HG03045 (cell line): Measurements from ENCODE around the gene ZBTB8B.
"Not testable (repeated sequence)": the region's sequence is repeated elsewhere in the genome, so short reads cannot be mapped to it uniquely, and the experiment has no call there.

ENCODE experiments used
- ATAC-seq: cut with Tn5 transposase; IDR thresholded peaks from one replicate; pipeline ENCODE4 v1.9.1; 2021; ENCODE audit warnings: mild to moderate bottlenecking, moderate library complexity; ENCODE audit not compliant: unreplicated experiment

The ZBTB8B gene

DNA sequence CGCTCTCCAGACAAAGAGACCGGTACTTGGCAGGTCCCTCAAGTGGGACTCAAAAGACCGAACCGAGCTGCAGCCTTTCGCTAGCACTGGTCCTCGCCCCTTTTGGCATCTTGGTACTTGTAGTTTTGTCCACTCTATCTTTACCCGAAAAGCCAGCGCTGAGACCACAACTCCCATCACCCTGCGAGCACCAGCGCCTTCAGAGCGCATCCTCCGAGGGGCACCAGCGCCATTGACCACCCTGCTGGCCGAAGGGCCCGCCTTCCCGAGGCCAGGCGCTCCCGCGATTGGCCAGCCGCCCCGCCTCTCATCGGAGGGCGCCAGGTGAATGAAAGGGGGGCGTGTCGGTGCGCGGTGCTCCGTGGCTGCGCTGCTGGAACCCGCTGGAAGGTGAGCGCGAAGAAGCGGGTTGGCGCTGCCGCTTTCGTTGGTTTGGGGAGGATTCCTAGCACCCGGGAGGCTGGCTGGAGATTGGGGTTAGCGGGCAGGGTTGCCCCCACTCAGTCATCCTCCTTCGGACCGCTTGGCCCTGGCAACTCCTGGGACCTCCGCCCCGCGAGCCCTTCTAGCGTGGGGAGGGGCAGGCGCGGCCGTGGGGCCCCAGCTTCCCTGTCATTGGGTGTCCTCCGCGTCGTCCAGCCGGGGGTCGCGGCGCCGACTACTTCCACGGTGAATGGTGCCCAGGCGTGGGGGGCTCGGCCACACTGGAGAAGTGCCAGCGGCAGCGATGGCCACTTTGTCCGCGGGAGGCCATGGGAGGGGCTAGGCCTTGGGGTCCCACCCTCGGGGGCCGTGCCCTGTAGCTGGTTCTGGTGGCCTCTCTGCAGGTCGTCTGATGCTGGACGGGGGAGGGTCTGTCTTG lies at the start of gene ZBTB8B:
Gene ZBTB8B (plus strand): TSS at position 357 of the 862 bp plus-strand sequence. CDS start 5,553 bp downstream, outside the sequence.
- ATAC-seq: no peak

DNA sequence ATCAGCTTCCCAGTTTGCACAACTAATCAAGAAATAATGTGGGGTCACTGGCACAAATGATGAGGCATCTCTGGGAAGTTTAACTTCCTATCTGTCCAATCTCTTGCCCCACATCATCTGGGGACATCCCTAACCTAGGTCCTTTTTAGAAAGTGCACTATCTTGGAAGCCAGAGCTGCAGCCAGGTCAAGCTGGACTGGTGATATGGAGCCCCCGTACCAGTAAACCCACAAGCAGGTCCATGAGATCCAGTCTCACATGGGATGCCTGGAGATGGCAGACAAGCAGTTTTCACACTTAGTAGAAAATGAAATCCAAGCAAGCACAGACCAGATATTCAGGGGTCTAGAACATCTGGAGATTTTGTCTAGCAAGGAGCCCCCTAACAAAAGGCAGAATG lies 43.1 kb upstream of the ZBTB8B start:
- no peak for ATAC-seq

DNA sequence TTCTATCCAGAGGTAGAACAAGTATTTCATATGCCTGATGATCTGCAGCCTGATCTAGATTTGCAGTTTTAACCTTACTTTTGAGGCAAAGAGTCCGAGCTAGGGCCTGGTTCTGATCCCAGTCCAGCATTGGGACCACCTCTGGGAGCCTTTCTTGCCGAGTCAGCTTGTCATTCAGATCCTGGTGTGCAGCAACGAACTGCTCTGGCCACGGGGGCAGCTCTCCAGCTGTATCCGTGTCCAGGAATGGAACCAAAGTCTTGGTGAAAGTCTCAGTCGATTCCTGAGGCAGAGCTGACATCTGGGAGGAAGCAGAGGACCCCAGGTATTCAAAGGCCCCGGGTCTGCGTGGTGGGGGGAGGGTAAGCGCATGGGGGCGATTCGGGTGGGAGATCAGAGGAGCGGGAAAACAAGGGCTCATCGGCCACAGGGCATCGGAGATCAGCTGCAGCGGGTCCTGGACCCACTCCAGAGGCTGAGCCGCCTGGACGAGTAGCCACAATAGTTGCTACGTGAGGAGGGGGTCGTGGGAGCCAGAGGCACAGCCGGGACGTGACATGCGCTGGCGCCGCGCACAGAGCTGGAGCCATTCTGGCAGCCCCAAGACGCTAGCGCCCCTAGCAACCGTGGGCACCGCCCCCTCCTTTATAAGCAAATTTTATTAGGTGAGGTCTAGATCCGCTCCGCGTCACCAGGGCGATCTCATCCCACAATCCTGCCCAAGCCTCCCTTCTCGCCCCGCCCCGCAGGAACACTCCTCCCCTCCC lies 38.2 kb upstream of the ZBTB8B start:
- no peak for ATAC-seq

GRCh38 chr1:32427264-32427963 lies 37.5 kb upstream of the ZBTB8B start:
- no peak for ATAC-seq

- ATAC-seq: no peak
These were observed 33.0 kb upstream of the ZBTB8B start for GRCh38 chr1:32431736-32432400.

DNA sequence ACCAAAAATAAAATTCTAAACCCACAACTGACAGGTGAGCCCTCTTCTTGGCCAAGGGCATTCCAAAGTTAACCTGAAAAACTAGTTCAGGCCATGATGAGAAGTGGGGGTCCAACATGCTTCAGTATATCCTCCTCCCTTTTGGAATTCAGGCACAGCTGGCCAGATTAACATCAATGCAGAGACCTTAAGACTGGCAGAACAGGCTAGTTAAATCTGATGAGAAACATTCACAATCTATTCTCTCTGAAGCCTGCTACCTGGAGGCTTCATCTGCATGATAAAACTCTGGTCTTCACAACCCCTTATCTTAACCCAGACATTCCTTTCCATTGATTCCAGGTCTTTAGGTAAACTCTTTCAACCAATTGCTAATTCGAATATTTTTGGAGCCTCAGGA lies 26.7 kb upstream of the ZBTB8B start:
- no peak for ATAC-seq

- ATAC-seq: not testable (repeated sequence)
These were observed 26.1 kb upstream of the ZBTB8B start for GRCh38 chr1:32438777-32439176.

DNA sequence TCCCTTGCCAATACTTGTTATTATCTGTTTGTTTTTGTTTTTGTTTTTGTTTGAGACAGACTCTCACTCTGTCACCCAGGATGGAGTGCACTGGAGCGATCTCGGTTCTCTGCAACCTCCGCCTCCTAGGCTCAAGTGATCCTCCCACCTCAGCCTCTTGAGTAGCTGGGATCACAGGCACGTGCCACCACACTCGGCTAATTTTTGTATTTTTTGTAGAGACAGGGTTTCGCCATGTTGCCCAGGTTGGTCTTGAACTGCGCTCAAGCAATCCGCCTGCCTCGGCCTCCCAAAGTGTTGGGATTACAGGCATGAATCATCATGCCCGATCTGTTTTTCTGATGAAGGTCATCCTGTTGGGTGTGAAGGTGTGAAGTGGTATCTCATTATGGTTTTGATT lies 23.4 kb upstream of the ZBTB8B start:
- ATAC-seq: not testable (repeated sequence)

GRCh38 chr1:32447469-32448185 lies 17.2 kb upstream of the ZBTB8B start:
- ATAC-seq: no peak

GRCh38 chr1:32448186-32448772 lies 16.6 kb upstream of the ZBTB8B start:
- not testable (repeated sequence) for ATAC-seq

DNA sequence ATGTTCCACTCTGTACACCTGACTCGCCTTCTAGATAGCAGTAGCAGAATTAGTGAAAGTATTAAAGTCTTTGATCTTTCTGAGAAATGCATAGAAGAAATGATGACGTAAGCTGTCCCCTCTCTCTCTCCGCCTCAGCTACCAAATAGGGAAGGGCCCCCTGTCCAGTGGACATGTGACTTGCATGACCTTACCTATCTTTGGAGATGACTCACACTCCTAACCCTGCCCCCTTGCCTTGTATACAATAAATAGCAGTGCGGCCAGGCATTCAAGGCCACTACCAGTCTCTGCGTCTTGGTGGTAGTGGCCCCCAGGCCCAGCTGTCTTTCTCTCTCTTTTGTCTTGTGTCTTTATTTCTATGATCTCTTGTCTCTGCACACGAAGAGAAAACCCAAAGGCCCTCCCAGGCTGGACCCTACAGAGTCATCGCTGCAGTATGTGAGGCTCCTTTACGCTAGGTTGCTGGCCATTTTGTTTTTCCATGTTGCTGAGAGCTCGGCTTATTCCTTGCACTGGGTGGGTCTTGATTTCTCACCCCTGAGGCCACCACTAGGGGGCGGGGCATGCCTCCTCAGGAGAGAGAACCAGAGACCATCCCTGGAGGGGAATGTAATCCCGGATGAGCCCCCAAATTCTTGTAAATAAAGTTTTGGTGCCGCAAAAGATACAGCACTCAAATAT lies 16.0 kb upstream of the ZBTB8B start:
- no peak for ATAC-seq

DNA sequence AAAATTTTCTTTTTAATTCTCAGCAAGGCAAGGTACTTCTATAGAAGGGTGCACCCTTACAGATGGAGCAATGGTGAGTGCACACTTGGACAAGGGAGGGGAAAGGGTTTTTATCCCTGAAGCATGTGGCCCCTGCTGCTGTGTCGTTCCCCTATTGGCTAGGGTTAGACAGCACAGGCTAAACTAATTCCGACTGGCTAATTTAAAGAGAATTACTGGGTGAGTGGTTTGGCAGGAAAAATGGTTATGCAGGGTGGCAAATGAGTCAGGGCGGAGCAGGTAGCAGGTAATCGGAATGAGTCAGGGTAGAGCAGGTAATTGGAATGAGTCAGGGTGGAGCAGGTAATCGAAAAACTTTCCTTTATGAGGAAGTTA lies 15.4 kb upstream of the ZBTB8B start:
- ATAC-seq: not testable (repeated sequence)

DNA sequence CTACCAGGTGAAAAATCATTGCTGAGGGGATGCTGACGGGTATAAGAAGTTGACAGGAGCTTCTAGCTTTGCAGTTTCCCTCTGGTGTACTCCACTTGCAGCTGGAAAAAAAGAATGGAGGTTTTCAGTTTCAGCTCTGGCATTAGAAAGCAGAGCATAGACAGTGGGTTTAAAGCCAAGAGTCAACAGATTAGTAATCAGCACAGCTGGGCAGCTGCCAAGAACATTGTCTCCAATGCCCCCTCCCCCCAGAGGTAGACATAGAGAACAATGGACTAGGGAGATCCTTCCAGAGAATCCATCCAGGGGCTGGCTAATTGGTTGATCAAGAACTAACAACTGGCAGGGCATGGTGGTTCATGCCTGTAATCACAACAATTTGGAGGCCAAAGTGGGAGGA lies 10.1 kb upstream of the ZBTB8B start:
- no peak for ATAC-seq

DNA sequence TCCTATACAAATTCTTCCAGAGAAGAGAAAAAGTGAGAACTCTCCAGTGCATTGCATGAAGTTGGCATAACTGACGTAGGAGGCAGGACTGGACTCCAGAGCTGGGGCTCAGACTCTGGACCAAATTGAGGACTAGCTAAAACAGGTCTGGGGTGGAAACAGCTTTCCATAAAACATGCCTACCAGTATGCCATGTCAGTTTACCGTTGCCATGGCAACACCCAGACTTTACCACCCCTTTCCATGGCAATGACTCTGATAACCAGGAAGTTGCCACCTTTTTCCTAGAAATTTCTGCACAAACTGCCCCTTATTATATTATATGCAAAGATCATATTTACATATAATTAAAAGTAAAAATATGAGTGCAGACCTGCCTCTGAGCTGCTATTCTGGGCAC lies 8.9 kb upstream of the ZBTB8B start:
- ATAC-seq: no peak

DNA sequence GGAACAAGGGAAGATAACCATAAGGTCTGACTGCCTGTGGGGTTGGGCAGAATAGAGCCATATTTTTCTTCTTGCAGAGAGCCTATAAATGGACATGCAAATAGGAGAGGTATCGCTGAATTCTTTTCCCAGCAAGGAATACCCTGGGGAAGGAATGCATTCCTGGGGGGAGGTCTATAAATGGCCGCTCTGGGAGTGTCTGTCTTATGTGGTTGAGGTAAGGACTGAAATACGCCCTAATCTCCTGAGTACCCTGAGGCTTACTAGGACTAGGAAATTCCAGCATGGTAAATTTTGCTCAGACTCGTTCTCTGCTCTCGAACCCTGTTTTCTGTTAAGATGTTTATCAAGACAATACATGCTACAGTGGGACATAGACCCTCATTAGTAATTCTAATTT lies 6.1 kb upstream of the ZBTB8B start:
- ATAC-seq: not testable (repeated sequence)

- not testable (repeated sequence) for ATAC-seq
These were observed 1.9 kb upstream of the ZBTB8B start for GRCh38 chr1:32462977-32463376.

- no peak for ATAC-seq
These were observed 619 bp upstream of the ZBTB8B start for GRCh38 chr1:32464191-32464715.

- ATAC-seq: no peak
These were observed 684 bp downstream of the ZBTB8B start for GRCh38 chr1:32465578-32465933.

GRCh38 chr1:32466761-32467160 lies 1.9 kb downstream of the ZBTB8B start:
- no peak for ATAC-seq
